A549 treated with Mapracorat at 1 μM for 4 hours (cell line): ENCODE results near the gene SASH1. TPM values are rescaled to one million over a fixed set of nuclear protein-coding genes. Genes with fewer than 3 reads are reported as not detected.

Source experiments
- total RNA-seq: library from RNA; stranded (reverse); fragments of 200-300 nt; extraction: Qiagen RNA extraction; gene quantifications from 5 replicates; pipeline ENCODE4 v1.2.3, GENCODE V29; 2022

The SASH1 gene
- total RNA-seq, result 2.2 to 3.8 TPM (median 2.4 TPM) in 5 replicates

GRCh38 chr6:148342350-148343046 is at the start of gene SASH1:
TSS of gene SASH1 (plus strand) at chr6:148342838. CDS start at chr6:148343068, 230 bp downstream.

